ENCODE data around the gene OR4C15. TPM values are rescaled to one million over a fixed set of nuclear protein-coding genes. Genes with fewer than 3 reads are reported as not detected.

OR4C15 gene
- not detected in 2 replicates for total RNA-seq

DNA sequence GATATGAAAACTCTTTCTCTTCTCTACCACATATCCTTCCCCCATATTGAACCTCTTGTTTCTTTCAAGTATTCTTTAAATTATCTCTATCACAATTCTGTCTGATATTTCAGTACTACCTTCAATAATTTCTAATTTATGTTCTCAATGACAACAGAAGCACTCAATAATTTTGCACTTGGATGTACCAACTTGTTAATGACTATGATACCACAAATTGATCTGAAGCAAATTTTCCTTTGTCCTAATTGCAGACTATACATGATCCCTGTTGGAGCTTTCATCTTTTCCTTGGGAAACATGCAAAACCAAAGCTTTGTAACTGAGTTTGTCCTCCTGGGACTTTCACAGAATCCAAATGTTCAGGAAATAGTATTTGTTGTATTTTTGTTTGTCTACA lies at the start of gene OR4C15:
TSS of gene OR4C15 (plus strand) at position 301 of the 400 bp plus-strand sequence. CDS start at position 301, 0 bp downstream.

GRCh38 chr11:55571828-55572227 lies 17.6 kb downstream of the OR4C15 start, which contains the start of gene OR4C16:
OR4C16 (plus strand) TSS chr11:55572128; CDS start chr11:55572128, 0 bp downstream.

Other genes with a start within 250 kb of the OR4C15 start
- not detected in 2 replicates for gene OR4A16, start 211.3 kb upstream of the OR4C15 start, total RNA-seq
- not detected in 2 replicates for gene OR4A15, start 186.5 kb upstream of the OR4C15 start, total RNA-seq
- not detected in 2 replicates for gene OR4C16, start 17.7 kb downstream of the OR4C15 start, total RNA-seq
- not detected in 2 replicates for gene OR4C11, start 53.2 kb downstream of the OR4C15 start, total RNA-seq
- not detected in 2 replicates for gene OR4P4, start 80.6 kb downstream of the OR4C15 start, total RNA-seq
- gene OR4S2, start 93.9 kb downstream of the OR4C15 start, total RNA-seq: not detected in 2 replicates
- gene OR4C6, start 107.7 kb downstream of the OR4C15 start, total RNA-seq: not detected in 2 replicates
- not detected in 2 replicates for gene OR5D13, start 219.0 kb downstream of the OR4C15 start, total RNA-seq
- gene OR5D14, start 241.1 kb downstream of the OR4C15 start, total RNA-seq: not detected in 2 replicates

Data from mesangial cell (primary cell).